Activated naive CD8-positive, alpha-beta T cell treated with anti-CD3 and anti-CD28 coated beads, Interleukin-2, amount 50 U/mL, for 16 hours (primary cell): Measurements from ENCODE around the gene DLL1.

Experiments used
- DNase-seq: peaks from one replicate; pipeline ENCODE4 v3.0.0-alpha.2; 2020; ENCODE audit warnings: low read depth, low spot score

Gene DLL1

GRCh38 chr6:170295510-170296422 is 4.9 kb upstream of the DLL1 start:
- DNase-seq = no peak

GRCh38 chr6:170294813-170295509 is 4.1 kb upstream of the DLL1 start:
- DNase-seq = no peak

GRCh38 chr6:170294298-170294730 is 3.4 kb upstream of the DLL1 start:
- DNase-seq = no peak

- DNase-seq = no peak
These were observed 2.7 kb upstream of the DLL1 start for GRCh38 chr6:170293341-170294231.

- DNase-seq = no peak
These were observed 1.7 kb upstream of the DLL1 start for GRCh38 chr6:170292407-170293158.

- DNase-seq = no peak
These were observed 1.2 kb upstream of the DLL1 start for GRCh38 chr6:170292111-170292406.

- DNase-seq = no peak
These were observed 613 bp upstream of the DLL1 start for GRCh38 chr6:170291271-170292110.

- DNase-seq = no peak
These were observed 955 bp downstream of the DLL1 start for GRCh38 chr6:170289951-170290295.

GRCh38 chr6:170289180-170289931 is 1.5 kb downstream of the DLL1 start:
- no peak for DNase-seq

- DNase-seq = no peak
These were observed 2.1 kb downstream of the DLL1 start for GRCh38 chr6:170288852-170289179.

GRCh38 chr6:170288091-170288631 is 2.7 kb downstream of the DLL1 start:
- DNase-seq = no peak

GRCh38 chr6:170287371-170287876 is 3.5 kb downstream of the DLL1 start:
- no peak for DNase-seq

- DNase-seq = no peak
These were observed 4.0 kb downstream of the DLL1 start for GRCh38 chr6:170286934-170287265.

- no peak for DNase-seq
These were observed 4.5 kb downstream of the DLL1 start for GRCh38 chr6:170286246-170286933.

GRCh38 chr6:170285482-170285881 is 5.4 kb downstream of the DLL1 start:
- DNase-seq = no peak

- no peak for DNase-seq
These were observed 5.9 kb downstream of the DLL1 start for GRCh38 chr6:170284866-170285469.

GRCh38 chr6:170284126-170284773 is 6.6 kb downstream of the DLL1 start:
- DNase-seq = no peak
